Aorta (tissue), 5 donors: ENCODE results near the gene ZMAT5. TPM values are rescaled to one million over a fixed set of nuclear protein-coding genes. Genes with fewer than 3 reads are reported as not detected.
A peak's percentile ranks its signal among the peaks of the same experiment; 100 is the strongest.

ENCODE experiments used
- ATAC-seq: fragments of 200-7000 bp; cut with Tn5 transposase; one replicate; pipeline ENCODE4 v1.9.1; 2022; ENCODE audit warnings: moderate library complexity; ENCODE audit not compliant: low FRiP score
- DNase-seq, 2 donors: peaks; one replicate each; pipeline ENCODE4 v3.0.0-alpha.2; 2020
- H3K27ac ChIP-seq, 2 donors: one replicate each; pipeline ENCODE4 v1.5.1; 2013; ENCODE audit warnings: low read length in 2 of 2, mild to moderate bottlenecking in 2 of 2, moderate library complexity in 2 of 2, control low read depth in 1 of 2, inconsistent platforms in 1 of 2, low read depth in 1 of 2
- H3K27me3 ChIP-seq, 2 donors: one replicate each; pipeline ENCODE4 v1.6.1; 2013; ENCODE audit warnings: control low read depth in 1 of 2, low read length in 1 of 2, mild to moderate bottlenecking in 1 of 2, moderate library complexity in 1 of 2; ENCODE audit not compliant: insufficient read depth in 2 of 2, control insufficient read depth in 1 of 2
- H3K36me3 ChIP-seq, 2 donors: one replicate each; pipeline ENCODE4 v1.6.1; 2013; ENCODE audit warnings: control low read depth in 1 of 2, low read length in 1 of 2, mild to moderate bottlenecking in 1 of 2; ENCODE audit not compliant: insufficient read depth in 2 of 2, control insufficient read depth in 1 of 2
- H3K4me1 ChIP-seq, 2 donors: one replicate each; pipeline ENCODE4 v1.6.1; 2013; ENCODE audit warnings: low read length in 2 of 2, control low read depth in 1 of 2, mild to moderate bottlenecking in 1 of 2, moderate library complexity in 1 of 2; ENCODE audit not compliant: insufficient read depth in 2 of 2, control insufficient read depth in 1 of 2
- H3K4me3 ChIP-seq, 2 donors: one replicate each; pipeline ENCODE4 v1.5.1; 2013; ENCODE audit warnings: low read length in 2 of 2, control low read depth in 1 of 2, mild to moderate bottlenecking in 1 of 2
- H3K9me3 ChIP-seq: one replicate; pipeline ENCODE4 v1.6.1; 2013; ENCODE audit warnings: mild to moderate bottlenecking, low read length; ENCODE audit not compliant: control insufficient read depth
- WGBS, 2 donors: extraction: QIAGEN DNeasy Blood & Tissue Kit; methylation state at CpG; one replicate each; pipeline ENCODE4 v1.1.7; 2013; 5-methylcytosine and 5-hydroxymethylcytosine counted together
- intact Hi-C, 2 donors: fragments of 100-400 bp; cut with DNase I; formaldehyde crosslinking; loops; one replicate each; pipeline versions ENCODE4 v1.14.2 to v1.15.0; 2022
- polyA plus RNA-seq, 2 donors: library from polyadenylated mRNA; stranded (reverse); fragments of 200-250 nt; gene quantifications; one replicate each; pipeline ENCODE4 v1.2.3, GENCODE V29; 2013
- total RNA-seq, 2 donors: library from RNA; stranded (reverse); fragmentation: NEBNext Ultra II Directional; extraction: Animal tissue kit (Norgen Biotek cat#: 25700); gene quantifications; one replicate each; pipeline ENCODE4 v1.2.1, GENCODE V29; 2021
- donor health status: healthy with polysubstance abuse.
- donor health status: Bipolar disorder and iron deficiency.
- donor health status: DM: no; HTN: no; CAD: no.
- donor health status: DM: no; HTN: no; CAD: no.
- donor health status: DM: yes; HTN: yes; CAD: no.

Gene ZMAT5
- total and polyA plus RNA-seq, 4 donors: 11.3 to 29.0 (median 19.2) TPM

GRCh38 chr22:29795663-29796062 lies 28.9 kb upstream of the ZMAT5 start:
- H3K36me3 ChIP-seq: peaks cover 0 to 8% of the 10 kb centered on the region in 2 donors
- H3K4me1 ChIP-seq: no peaks in the 10 kb centered on the region
- no peak overlapping the region for H3K4me3 ChIP-seq
- DNase-seq (no peak), ATAC-seq (no peak)
- 66 to 70% methylated on average over 5 of the region's 5 CpGs for WGBS, 2 donors
- intact Hi-C loops: no loop called here
- H3K27ac ChIP-seq: no peak overlapping the region
- H3K9me3 ChIP-seq: no peaks in the 10 kb centered on the region
- no peaks in the 10 kb centered on the region for H3K27me3 ChIP-seq

GRCh38 chr22:29793396-29793795 lies 26.6 kb upstream of the ZMAT5 start:
- intact Hi-C loops: no loop called here
- H3K4me1 ChIP-seq: no peaks in the 10 kb centered on the region
- 92 to 95% methylated on average over 17 of the region's 17 CpGs for WGBS, 2 donors
- ATAC-seq (no peak), DNase-seq (no peak)
- no peak overlapping the region for H3K4me3 ChIP-seq
- no peak overlapping the region for H3K27ac ChIP-seq
- H3K36me3 ChIP-seq: peaks cover 0 to 16% of the 10 kb centered on the region in 2 donors
- H3K9me3 ChIP-seq: no peaks in the 10 kb centered on the region
- no peaks in the 10 kb centered on the region for H3K27me3 ChIP-seq

GRCh38 chr22:29790061-29790460 lies 23.3 kb upstream of the ZMAT5 start:
- Histone ChIP-seq H3K27me3 (no peaks in the 10 kb centered on the region), H3K4me3 (no peak overlapping the region), H3K9me3 (no peaks in the 10 kb centered on the region), H3K27ac (no peak overlapping the region), H3K36me3 (peaks cover 0 to 16% of the 10 kb centered on the region in 2 donors), H3K4me1 (no peaks in the 10 kb centered on the region)
- intact Hi-C loops: no loop called here
- DNase-seq (no peak), ATAC-seq (no peak)
- 88 to 90% methylated on average over 5 of the region's 5 CpGs for WGBS, 2 donors

GRCh38 chr22:29788339-29789279 lies 21.8 kb upstream of the ZMAT5 start:
- Histone ChIP-seq H3K27ac (no peak overlapping the region), H3K9me3 (no peaks in the 10 kb centered on the region), H3K36me3 (peaks cover 0 to 16% of the 10 kb centered on the region in 2 donors), H3K4me3 (no peak overlapping the region), H3K27me3 (no peaks in the 10 kb centered on the region), H3K4me1 (no peaks in the 10 kb centered on the region)
- ATAC-seq (no peak), DNase-seq (no peak)
- WGBS, 2 donors: 89 to 90% methylated on average over 27 of the region's 27 CpGs
- intact Hi-C loops: no loop called here

GRCh38 chr22:29787371-29787980 lies 20.7 kb upstream of the ZMAT5 start:
- H3K4me3 ChIP-seq: no peak overlapping the region
- H3K27ac ChIP-seq: no peak overlapping the region
- no peak for ATAC-seq
- no peaks in the 10 kb centered on the region for H3K9me3 ChIP-seq
- WGBS, 2 donors: 58 to 61% methylated on average over 9 of the region's 9 CpGs
- peaks cover 0 to 15% of the 10 kb centered on the region in 2 donors for H3K36me3 ChIP-seq
- H3K27me3 ChIP-seq: no peaks in the 10 kb centered on the region
- no peaks in the 10 kb centered on the region for H3K4me1 ChIP-seq
- DNase-seq: no peak
- intact Hi-C loops: no loop called here

- H3K4me1 ChIP-seq: no peaks in the 10 kb centered on the region
- no peaks in the 10 kb centered on the region for H3K9me3 ChIP-seq
- no peak overlapping the region for H3K27ac ChIP-seq
- H3K27me3 ChIP-seq: no peaks in the 10 kb centered on the region
- peaks cover 0 to 10% of the 10 kb centered on the region in 2 donors for H3K36me3 ChIP-seq
- no peak for ATAC-seq
- DNase-seq: no peak
- 53 to 55% methylated on average over 5 of the region's 5 CpGs for WGBS, 2 donors
- H3K4me3 ChIP-seq: no peak overlapping the region
- intact Hi-C loops: no loop called here
These were observed 19.2 kb upstream of the ZMAT5 start for GRCh38 chr22:29786031-29786430.

GRCh38 chr22:29784451-29785361 lies 17.9 kb upstream of the ZMAT5 start:
- DNase-seq (peak in 1 of 2 donors; percentile 66), ATAC-seq (peak; percentile 62)
- H3K27me3 ChIP-seq: no peaks in the 10 kb centered on the region
- WGBS, 2 donors: 31 to 36% methylated on average over 9 of the region's 9 CpGs
- H3K9me3 ChIP-seq: no peaks in the 10 kb centered on the region
- no peak overlapping the region for H3K27ac ChIP-seq
- no peak overlapping the region for H3K4me3 ChIP-seq
- peaks cover 0 to 5% of the 10 kb centered on the region in 2 donors for H3K36me3 ChIP-seq
- no peaks in the 10 kb centered on the region for H3K4me1 ChIP-seq
- intact Hi-C loops: no loop called here

GRCh38 chr22:29782061-29782845 lies 15.4 kb upstream of the ZMAT5 start:
- H3K4me1 ChIP-seq: no peaks in the 10 kb centered on the region
- intact Hi-C loops: no loop called here

More at GRCh38 chr22:29782061-29782845, 15.4 kb upstream of the ZMAT5 start:
- no peaks in the 10 kb centered on the region for H3K27me3 ChIP-seq
- 57 to 64% methylated on average over 7 of the region's 7 CpGs for WGBS, 2 donors
- H3K9me3 ChIP-seq: no peaks in the 10 kb centered on the region
- no peak overlapping the region for H3K4me3 ChIP-seq
- peak in 1 of 2 donors; percentile 60 for DNase-seq
- H3K27ac ChIP-seq: no peak overlapping the region
- peak; percentile 45 for ATAC-seq
- H3K36me3 ChIP-seq: no peaks in the 10 kb centered on the region
